K562 (cell line): ENCODE results near the gene BOLA1. TPM values are rescaled to one million over a fixed set of nuclear protein-coding genes. Genes with fewer than 3 reads are reported as not detected.
A peak's percentile ranks its signal among the peaks of the same experiment; 100 is the strongest.

Source experiments
- BRF1 ChIP-seq: IDR thresholded peaks from 3 replicates; pipeline ENCODE4 v1.6.1; 2011; ENCODE audit warnings: borderline replicate concordance, mild to moderate bottlenecking; ENCODE audit not compliant: insufficient read length; ENCODE audit errors: extremely low read depth
- CHD1 ChIP-seq: fragments of 200-600 bp; sonication (generic); IDR thresholded peaks from one replicate; pipeline ENCODE4 v1.6.1; 2012; ENCODE audit warnings: mild to moderate bottlenecking, moderate library complexity, low read length, inconsistent platforms
- EHMT2 ChIP-seq: fragments of 450-650 bp; IDR thresholded peaks from 2 replicates; pipeline ENCODE4 v1.6.1; 2018; ENCODE audit warnings: antibody characterized with exemption
- FUS ChIP-seq: fragments of 200-400 bp; formaldehyde crosslinking; optimal IDR thresholded peaks from 2 replicates; pipeline ENCODE3; 2017; ENCODE audit warnings: low read depth, low read length
- IRF2 ChIP-seq: sonication (generic); formaldehyde crosslinking; IDR thresholded peaks from 2 replicates; pipeline ENCODE4 v1.8.1; 2022; ENCODE audit warnings: mild to moderate bottlenecking, missing genetic modification reagents
- KAT7 ChIP-seq: sonication (generic); formaldehyde crosslinking; IDR thresholded peaks from 2 replicates; pipeline ENCODE4 v1.8.0; 2022; ENCODE audit warnings: missing genetic modification reagents, mild to moderate bottlenecking, borderline replicate concordance
- PCBP1 ChIP-seq: fragments of 200-400 bp; formaldehyde crosslinking; IDR thresholded peaks from 2 replicates; pipeline ENCODE4 v1.6.1; 2018; ENCODE audit warnings: mild to moderate bottlenecking, low read depth, low read length; ENCODE audit not compliant: poor library complexity, severe bottlenecking
- PCBP2 ChIP-seq: fragments of 200-400 bp; formaldehyde crosslinking; IDR thresholded peaks from 2 replicates; pipeline ENCODE4 v1.6.1; 2018; ENCODE audit warnings: low read length, low read depth, mild to moderate bottlenecking, moderate library complexity; ENCODE audit not compliant: poor library complexity, severe bottlenecking
- SPI1 ChIP-seq: IDR thresholded peaks from 2 replicates; pipeline ENCODE4 v1.6.1; 2011; ENCODE audit warnings: low read depth, low read length, control low read depth, borderline replicate concordance
- SREBF2 ChIP-seq: sonication (generic); formaldehyde crosslinking; IDR thresholded peaks from 2 replicates; pipeline ENCODE4 v1.4.0; 2020; ENCODE audit warnings: mild to moderate bottlenecking, missing genetic modification reagents
- ZNF239 ChIP-seq: fragments of 250-450 bp; sonication (Bioruptor Pico); IDR thresholded peaks from 2 replicates; pipeline ENCODE4 v1.4.0; 2020; ENCODE audit warnings: mild to moderate bottlenecking
- ZNF384 ChIP-seq: IDR thresholded peaks from 2 replicates; pipeline ENCODE4 v1.6.1; 2012; ENCODE audit warnings: low read depth, low read length, improper control_type of control experiment
- ZNF57 ChIP-seq: fragments of 450-650 bp; formaldehyde crosslinking; IDR thresholded peaks from 2 replicates; pipeline ENCODE4 v1.4.0; 2020; ENCODE audit warnings: mild to moderate bottlenecking, moderate library complexity
- ZNF785 ChIP-seq: fragments of 250-450 bp; sonication (Bioruptor Pico); IDR thresholded peaks from 2 replicates; pipeline ENCODE4 v1.4.0; 2020; ENCODE audit warnings: mild to moderate bottlenecking
- polyA plus RNA-seq, 8 experiments: library from polyadenylated mRNA; depleted of rRNA in 4 of 8; stranded (reverse) in 5 of 8; unstranded in 3 of 8; fragments of >200 nt; fragmentation: Nextera tagmentation in 2 of 8; fragmentation: Illumina TruSeq in 1 of 8; extraction: Ambion mirVana in 2 of 8; extraction: Trizol in 1 of 8; gene quantifications; 2 replicates each; pipeline versions ENCODE4 v1.2.1 to v1.2.3, GENCODE V29; 2011 to 2014; ENCODE audit warnings: inconsistent platforms in 1 of 8, missing spikeins in 1 of 8
- total RNA-seq, 7 experiments: library from RNA; depleted of rRNA in 6 of 7; stranded (reverse); fragments of >200 nt in 6 of 7; fragmentation: Illumina TruSeq in 2 of 7; extraction: Trizol in 2 of 7; gene quantifications; 2 replicates each; pipeline versions ENCODE4 v1.2.1 to v1.2.3, GENCODE V29; 2011 to 2021; ENCODE audit warnings: low replicate concordance in 1 of 7
- TF ChIP-seq, protein P1 (sequence below): fragments of 250-450 bp; sonication (Bioruptor Pico); IDR thresholded peaks from 2 replicates; pipeline ENCODE4 v1.5.0; 2021; ENCODE audit warnings: mild to moderate bottlenecking, moderate library complexity
- TF ChIP-seq, protein P2 (sequence below): sonication (generic); formaldehyde crosslinking; IDR thresholded peaks from 2 replicates; pipeline ENCODE4 v1.9.0; 2022; ENCODE audit warnings: mild to moderate bottlenecking, missing genetic modification reagents
- TF ChIP-seq, protein P3 (sequence below): fragments of 200-400 bp; formaldehyde crosslinking; IDR thresholded peaks from 2 replicates; pipeline ENCODE4 v1.6.1; 2017; ENCODE audit warnings: mild to moderate bottlenecking, low read depth, low read length, moderate library complexity

BOLA1 gene
- total and polyA plus RNA-seq, 9 of the 15 experiments (the other 6 are each of a cell fraction or from before 2014, with no cell fraction given) = 0.18 to 1.2 (median 0.40) TPM; not detected in 2

DNA sequence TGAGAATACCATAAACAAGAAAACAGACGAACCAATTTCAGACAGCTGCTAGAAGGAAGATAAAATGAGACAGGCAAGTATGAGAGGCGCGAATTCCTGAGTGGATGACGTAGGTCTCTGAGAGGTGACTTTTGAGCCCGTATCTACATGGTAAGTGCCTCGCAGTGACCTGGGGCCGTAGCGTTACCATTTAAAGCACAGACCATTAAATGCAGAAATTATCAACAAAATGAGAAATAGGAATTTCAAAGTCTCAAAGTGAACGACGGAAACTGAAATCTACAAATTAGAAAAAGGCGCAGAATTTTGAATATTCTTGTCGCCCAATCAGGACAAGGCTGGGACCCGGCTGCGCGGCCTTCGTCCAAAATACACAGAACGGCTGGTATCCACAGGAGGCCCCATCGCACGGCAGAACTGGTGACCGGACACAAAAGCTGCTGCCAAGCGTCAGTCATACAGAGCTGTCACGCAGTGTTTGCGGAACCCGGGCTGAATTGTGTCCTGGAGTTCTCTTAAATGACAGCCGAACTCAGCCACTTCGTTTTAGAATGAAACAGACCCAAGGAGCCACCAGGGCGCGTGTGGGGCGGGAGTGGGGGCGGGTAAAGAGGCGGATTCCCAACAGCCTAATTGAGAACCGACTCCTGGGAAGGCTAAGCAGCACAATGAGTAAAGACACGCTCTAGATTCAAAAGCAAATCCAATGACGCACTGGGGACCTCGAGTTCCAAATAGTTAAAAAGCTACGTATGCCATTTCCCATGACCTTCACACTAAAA, 13.8 kb upstream of the BOLA1 start (continued):
- TF ChIP-seq, protein P1, sequence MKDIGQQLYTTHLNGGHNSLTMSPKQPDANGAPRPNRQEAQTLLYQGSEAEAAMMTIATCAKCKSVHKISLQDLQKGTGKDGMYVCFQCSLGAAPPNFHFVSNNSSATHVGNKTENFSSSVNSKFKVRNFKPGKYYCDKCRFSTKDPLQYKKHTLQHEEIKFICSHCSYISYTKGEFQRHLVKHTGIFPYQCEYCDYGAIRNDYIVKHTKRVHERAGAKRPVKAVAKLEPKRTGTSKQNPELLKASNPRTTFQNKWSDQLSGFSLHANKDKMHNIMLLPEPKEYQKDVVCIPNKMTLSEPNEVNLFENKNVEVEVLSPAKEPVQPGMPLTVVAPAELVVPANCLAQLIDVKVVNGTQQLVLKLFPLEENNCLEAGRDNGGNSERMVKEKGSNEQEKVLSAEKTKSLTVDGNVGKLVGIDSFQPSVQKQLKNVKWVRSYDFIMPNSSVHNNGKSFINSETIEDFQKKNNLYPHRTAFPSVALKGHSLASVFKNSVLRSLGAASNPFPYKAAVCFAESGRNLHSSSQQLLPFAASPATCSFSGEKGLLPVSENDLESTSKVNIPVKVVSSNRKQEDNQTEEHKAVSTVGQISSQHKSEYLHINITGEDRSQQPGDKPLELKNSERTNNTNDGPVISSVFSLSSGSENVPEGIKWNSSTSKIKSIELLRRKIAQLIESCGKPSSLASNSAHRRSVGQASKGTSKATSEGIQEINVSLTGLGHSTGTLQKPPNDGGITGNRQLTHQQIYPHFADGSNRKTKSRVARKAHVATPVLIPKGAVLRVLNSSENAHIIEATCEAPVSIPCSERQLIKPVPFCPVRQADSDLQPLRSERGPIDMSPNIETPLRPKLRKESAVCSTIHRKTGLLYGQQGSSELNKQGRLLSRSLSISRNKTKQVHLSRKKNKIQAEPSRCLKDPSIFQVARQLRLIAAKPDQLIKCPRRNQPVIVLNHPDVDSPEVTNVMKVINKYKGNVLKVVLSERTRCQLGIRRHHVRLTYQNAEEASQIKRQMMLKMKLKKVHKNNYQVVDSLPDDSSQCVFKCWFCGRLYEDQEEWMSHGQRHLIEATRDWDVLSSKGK (CRISPR knock-in tag) = no peak
- TF ChIP-seq ZNF785 (CRISPR knock-in tag) = no peak
- no peak for TF ChIP-seq ZNF384
- TF ChIP-seq SPI1 = no peak
- TF ChIP-seq FUS = peak; percentile 75
- TF ChIP-seq ZNF239 (CRISPR knock-in tag) = no peak
- TF ChIP-seq BRF1 = no peak
- TF ChIP-seq KAT7 (CRISPR knock-in tag) = peak; percentile 96
- TF ChIP-seq CHD1 = peak; percentile 49
- no peak for TF ChIP-seq SREBF2 (CRISPR knock-in tag)
- TF ChIP-seq IRF2 = no peak
- TF ChIP-seq PCBP2 = no peak
- no peak for TF ChIP-seq PCBP1
- TF ChIP-seq, protein P2, sequence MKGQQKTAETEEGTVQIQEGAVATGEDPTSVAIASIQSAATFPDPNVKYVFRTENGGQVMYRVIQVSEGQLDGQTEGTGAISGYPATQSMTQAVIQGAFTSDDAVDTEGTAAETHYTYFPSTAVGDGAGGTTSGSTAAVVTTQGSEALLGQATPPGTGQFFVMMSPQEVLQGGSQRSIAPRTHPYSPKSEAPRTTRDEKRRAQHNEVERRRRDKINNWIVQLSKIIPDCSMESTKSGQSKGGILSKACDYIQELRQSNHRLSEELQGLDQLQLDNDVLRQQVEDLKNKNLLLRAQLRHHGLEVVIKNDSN = no peak
- TF ChIP-seq, protein P3, sequence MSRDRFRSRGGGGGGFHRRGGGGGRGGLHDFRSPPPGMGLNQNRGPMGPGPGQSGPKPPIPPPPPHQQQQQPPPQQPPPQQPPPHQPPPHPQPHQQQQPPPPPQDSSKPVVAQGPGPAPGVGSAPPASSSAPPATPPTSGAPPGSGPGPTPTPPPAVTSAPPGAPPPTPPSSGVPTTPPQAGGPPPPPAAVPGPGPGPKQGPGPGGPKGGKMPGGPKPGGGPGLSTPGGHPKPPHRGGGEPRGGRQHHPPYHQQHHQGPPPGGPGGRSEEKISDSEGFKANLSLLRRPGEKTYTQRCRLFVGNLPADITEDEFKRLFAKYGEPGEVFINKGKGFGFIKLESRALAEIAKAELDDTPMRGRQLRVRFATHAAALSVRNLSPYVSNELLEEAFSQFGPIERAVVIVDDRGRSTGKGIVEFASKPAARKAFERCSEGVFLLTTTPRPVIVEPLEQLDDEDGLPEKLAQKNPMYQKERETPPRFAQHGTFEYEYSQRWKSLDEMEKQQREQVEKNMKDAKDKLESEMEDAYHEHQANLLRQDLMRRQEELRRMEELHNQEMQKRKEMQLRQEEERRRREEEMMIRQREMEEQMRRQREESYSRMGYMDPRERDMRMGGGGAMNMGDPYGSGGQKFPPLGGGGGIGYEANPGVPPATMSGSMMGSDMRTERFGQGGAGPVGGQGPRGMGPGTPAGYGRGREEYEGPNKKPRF = no peak
- no peak for TF ChIP-seq EHMT2
- TF ChIP-seq ZNF57 = no peak
